ENCODE data around the gene EXOC3L4.

DNA sequence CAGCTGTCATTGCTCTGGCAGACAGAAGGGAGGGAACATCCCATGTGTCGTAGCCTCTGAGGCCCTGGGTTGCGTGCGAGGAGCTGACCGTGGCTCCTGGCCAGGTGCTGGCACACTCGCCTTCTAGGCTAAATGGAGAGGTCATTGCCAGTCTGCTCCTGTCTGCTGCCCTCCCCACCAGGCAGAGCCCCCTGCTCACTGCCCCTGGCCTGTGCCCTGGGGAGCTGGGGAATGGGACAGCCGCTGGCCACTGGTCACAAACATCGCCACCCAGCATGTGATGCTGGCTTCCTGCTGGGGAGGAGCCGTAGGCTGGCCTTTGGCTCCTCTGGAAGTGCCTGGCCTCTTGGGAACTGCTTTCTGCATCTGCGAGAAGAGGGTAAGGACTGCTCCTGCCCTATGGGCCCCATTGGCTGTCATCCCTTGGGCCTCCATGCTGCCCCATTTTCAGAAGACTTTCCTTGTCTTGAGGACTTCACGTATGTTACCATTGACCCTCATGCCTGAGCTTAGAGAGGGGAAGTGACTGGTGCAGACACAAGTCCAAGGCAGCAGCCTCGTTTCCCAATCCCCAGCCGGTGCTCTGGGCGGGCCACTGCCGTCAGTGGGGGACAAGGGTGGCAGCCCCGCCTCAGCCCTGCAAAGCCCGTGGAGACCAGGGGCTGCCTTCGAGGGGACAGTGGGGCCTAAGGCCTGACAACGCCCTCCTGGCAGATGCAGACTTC lies 26.8 kb downstream of the EXOC3L4 start:
- TF ChIP-seq, protein P1, sequence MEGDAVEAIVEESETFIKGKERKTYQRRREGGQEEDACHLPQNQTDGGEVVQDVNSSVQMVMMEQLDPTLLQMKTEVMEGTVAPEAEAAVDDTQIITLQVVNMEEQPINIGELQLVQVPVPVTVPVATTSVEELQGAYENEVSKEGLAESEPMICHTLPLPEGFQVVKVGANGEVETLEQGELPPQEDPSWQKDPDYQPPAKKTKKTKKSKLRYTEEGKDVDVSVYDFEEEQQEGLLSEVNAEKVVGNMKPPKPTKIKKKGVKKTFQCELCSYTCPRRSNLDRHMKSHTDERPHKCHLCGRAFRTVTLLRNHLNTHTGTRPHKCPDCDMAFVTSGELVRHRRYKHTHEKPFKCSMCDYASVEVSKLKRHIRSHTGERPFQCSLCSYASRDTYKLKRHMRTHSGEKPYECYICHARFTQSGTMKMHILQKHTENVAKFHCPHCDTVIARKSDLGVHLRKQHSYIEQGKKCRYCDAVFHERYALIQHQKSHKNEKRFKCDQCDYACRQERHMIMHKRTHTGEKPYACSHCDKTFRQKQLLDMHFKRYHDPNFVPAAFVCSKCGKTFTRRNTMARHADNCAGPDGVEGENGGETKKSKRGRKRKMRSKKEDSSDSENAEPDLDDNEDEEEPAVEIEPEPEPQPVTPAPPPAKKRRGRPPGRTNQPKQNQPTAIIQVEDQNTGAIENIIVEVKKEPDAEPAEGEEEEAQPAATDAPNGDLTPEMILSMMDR (IDR thresholded peaks at IDR 0.05) = no peak
- TF ChIP-seq POLR2A (IDR thresholded peaks at IDR 0.05) = no peak

Data from body of pancreas (tissue), 4 donors.